Ascending aorta (tissue), 2 donors: ENCODE results near the gene PBX3. TPM values are rescaled to one million over a fixed set of nuclear protein-coding genes. Genes with fewer than 3 reads are reported as not detected.

Source experiments
- DNase-seq, 2 donors: peaks; one replicate each; pipeline ENCODE4 v3.0.0-alpha.2; 2019; ENCODE audit warnings: low spot score in 2 of 2
- H3K27ac ChIP-seq, 2 donors: fragments of 200-600 bp; sonication (generic); one replicate each; pipeline ENCODE4 v1.5.1; 2016 to 2017; ENCODE audit warnings: mild to moderate bottlenecking in 1 of 2
- H3K27me3 ChIP-seq: fragments of 200-600 bp; sonication (generic); one replicate; pipeline ENCODE4 v1.5.1; 2017
- H3K36me3 ChIP-seq, 2 donors: fragments of 200-600 bp; sonication (generic); one replicate each; pipeline ENCODE4 v1.5.1; 2016
- H3K4me1 ChIP-seq, 2 donors: fragments of 200-600 bp; sonication (generic); one replicate each; pipeline ENCODE4 v1.5.1; 2016 to 2017; ENCODE audit warnings: mild to moderate bottlenecking in 1 of 2
- H3K4me3 ChIP-seq, 2 donors: fragments of 200-600 bp; sonication (generic); one replicate each; pipeline ENCODE4 v1.5.1; 2016 to 2017; ENCODE audit warnings: mild to moderate bottlenecking in 1 of 2
- H3K9me3 ChIP-seq, 2 donors: fragments of 200-600 bp; sonication (generic); one replicate each; pipeline ENCODE4 v1.5.1; 2016
- CTCF ChIP-seq, 3 experiments: fragments of 200-600 bp in 2 of 3; fragments of 450-650 bp in 1 of 3; sonication (generic) in 2 of 3; IDR thresholded peaks; one replicate each; pipeline ENCODE4 v1.5.1; 2016 to 2019; ENCODE audit warnings: antibody characterized with exemption in 3 of 3, mild to moderate bottlenecking in 1 of 3, moderate library complexity in 1 of 3
- intact Hi-C: fragments of 100-400 bp; cut with DNase I; formaldehyde crosslinking; loops from one replicate; pipeline ENCODE4 v1.15.1; 2023
- total RNA-seq: library from RNA; depleted of rRNA; stranded (reverse); fragments of >200 nt; gene quantifications from one replicate; pipeline ENCODE4 v1.1.0, GENCODE V29; 2016

The PBX3 gene
- total RNA-seq, 1 donor from 2014 or later = 24.3 TPM

GRCh38 chr9:125825762-125826161, 78.6 kb downstream of the PBX3 start:
- H3K4me1 ChIP-seq = no peaks in the 10 kb centered on the region
- H3K27ac ChIP-seq = no peak overlapping the region
- no peak for DNase-seq
- TF ChIP-seq CTCF (IDR thresholded peaks at IDR 0.05) = no peak
- no peaks in the 10 kb centered on the region for H3K27me3 ChIP-seq
- intact Hi-C loops = no loop called here
- H3K4me3 ChIP-seq = no peak overlapping the region
- no peaks in the 10 kb centered on the region for H3K36me3 ChIP-seq
- H3K9me3 ChIP-seq = no peaks in the 10 kb centered on the region

- no peak for DNase-seq
- Histone ChIP-seq H3K4me3 (no peak overlapping the region), H3K4me1 (no peaks in the 10 kb centered on the region), H3K27me3 (no peaks in the 10 kb centered on the region), H3K9me3 (no peaks in the 10 kb centered on the region), H3K27ac (no peak overlapping the region), H3K36me3 (no peaks in the 10 kb centered on the region)
- no peak for TF ChIP-seq CTCF (IDR thresholded peaks at IDR 0.05)
- intact Hi-C loops = no loop called here
Measured at GRCh38 chr9:125826850-125827249, 79.7 kb downstream of the PBX3 start.

- H3K27me3 ChIP-seq = no peaks in the 10 kb centered on the region
- no peak for TF ChIP-seq CTCF (IDR thresholded peaks at IDR 0.05)
- H3K4me1 ChIP-seq = no peaks in the 10 kb centered on the region
- peak in 1 of 2 donors; percentile 63 for DNase-seq
- H3K27ac ChIP-seq = no peak overlapping the region
- peak overlapping the region; percentile 18 to 47 for H3K4me3 ChIP-seq
- no peaks in the 10 kb centered on the region for H3K9me3 ChIP-seq
- no peaks in the 10 kb centered on the region for H3K36me3 ChIP-seq
- intact Hi-C loops = no loop called here
Measured at GRCh38 chr9:125829743-125830142, 82.6 kb downstream of the PBX3 start.

- Histone ChIP-seq H3K4me1 (no peaks in the 10 kb centered on the region), H3K27ac (no peak overlapping the region)
- intact Hi-C loops = no loop called here
Measured at GRCh38 chr9:125831054-125831453, 83.9 kb downstream of the PBX3 start.

GRCh38 chr9:125831616-125832015, 84.4 kb downstream of the PBX3 start:
- TF ChIP-seq CTCF (IDR thresholded peaks at IDR 0.05) = no peak
- no peaks in the 10 kb centered on the region for H3K4me1 ChIP-seq
- DNase-seq = no peak
- H3K4me3 ChIP-seq = no peak overlapping the region
- H3K27me3 ChIP-seq = no peaks in the 10 kb centered on the region
- H3K36me3 ChIP-seq = no peaks in the 10 kb centered on the region
- H3K9me3 ChIP-seq = no peaks in the 10 kb centered on the region
- intact Hi-C loops = no loop called here
- no peak overlapping the region for H3K27ac ChIP-seq

More at GRCh38 chr9:125831054-125831453, 83.9 kb downstream of the PBX3 start:
- Histone ChIP-seq H3K4me3 (no peak overlapping the region), H3K9me3 (no peaks in the 10 kb centered on the region), H3K36me3 (no peaks in the 10 kb centered on the region), H3K27me3 (no peaks in the 10 kb centered on the region)
- no peak for TF ChIP-seq CTCF (IDR thresholded peaks at IDR 0.05)
- DNase-seq = no peak

GRCh38 chr9:125835655-125836054, 88.5 kb downstream of the PBX3 start:
- no peak for DNase-seq
- Histone ChIP-seq H3K9me3 (no peaks in the 10 kb centered on the region), H3K4me1 (no peaks in the 10 kb centered on the region), H3K4me3 (no peak overlapping the region), H3K27me3 (no peaks in the 10 kb centered on the region), H3K27ac (no peak overlapping the region), H3K36me3 (no peaks in the 10 kb centered on the region)
- TF ChIP-seq CTCF (IDR thresholded peaks at IDR 0.05) = no peak
- intact Hi-C loops = no loop called here
